GM12864 (cell line): ENCODE measurements around the gene NPTX2.

Experiments used
- DNase-seq: peaks from one replicate; pipeline ENCODE4 v3.0.0-alpha.2; 2011; ENCODE audit warnings: low read depth
- H3K4me3 ChIP-seq: 2 replicates; pipeline ENCODE4 v1.5.1; 2011; ENCODE audit warnings: mild to moderate bottlenecking, low read depth, low read length, control low read depth
- TF ChIP-seq, protein P1 (sequence below): IDR thresholded peaks from 2 replicates; pipeline ENCODE4 v1.5.1; 2011; ENCODE audit warnings: low read depth, mild to moderate bottlenecking, moderate library complexity, low read length, control low read depth, inconsistent platforms; ENCODE audit errors: missing control alignments

Gene NPTX2

DNA sequence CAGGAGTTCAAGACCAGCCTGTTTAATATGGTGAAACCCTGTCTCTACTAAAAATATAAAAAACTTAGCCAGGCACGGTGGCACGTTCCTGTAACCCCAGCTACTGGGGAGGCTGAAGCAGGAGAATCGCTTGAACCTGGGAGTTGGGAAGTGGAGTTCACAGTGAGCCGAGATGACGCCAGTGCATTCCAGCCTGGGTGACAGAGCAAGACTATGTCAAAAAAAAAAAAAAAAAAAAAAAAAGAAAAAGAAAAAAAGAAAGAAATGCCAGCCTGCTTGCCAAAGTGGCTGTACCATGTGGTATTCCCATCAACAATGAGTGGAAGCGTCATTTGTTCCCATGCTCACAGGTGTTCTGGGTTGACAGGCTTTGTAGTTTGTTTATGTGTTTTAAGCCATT lies 43.3 kb upstream of the NPTX2 start:
- TF ChIP-seq, protein P1, sequence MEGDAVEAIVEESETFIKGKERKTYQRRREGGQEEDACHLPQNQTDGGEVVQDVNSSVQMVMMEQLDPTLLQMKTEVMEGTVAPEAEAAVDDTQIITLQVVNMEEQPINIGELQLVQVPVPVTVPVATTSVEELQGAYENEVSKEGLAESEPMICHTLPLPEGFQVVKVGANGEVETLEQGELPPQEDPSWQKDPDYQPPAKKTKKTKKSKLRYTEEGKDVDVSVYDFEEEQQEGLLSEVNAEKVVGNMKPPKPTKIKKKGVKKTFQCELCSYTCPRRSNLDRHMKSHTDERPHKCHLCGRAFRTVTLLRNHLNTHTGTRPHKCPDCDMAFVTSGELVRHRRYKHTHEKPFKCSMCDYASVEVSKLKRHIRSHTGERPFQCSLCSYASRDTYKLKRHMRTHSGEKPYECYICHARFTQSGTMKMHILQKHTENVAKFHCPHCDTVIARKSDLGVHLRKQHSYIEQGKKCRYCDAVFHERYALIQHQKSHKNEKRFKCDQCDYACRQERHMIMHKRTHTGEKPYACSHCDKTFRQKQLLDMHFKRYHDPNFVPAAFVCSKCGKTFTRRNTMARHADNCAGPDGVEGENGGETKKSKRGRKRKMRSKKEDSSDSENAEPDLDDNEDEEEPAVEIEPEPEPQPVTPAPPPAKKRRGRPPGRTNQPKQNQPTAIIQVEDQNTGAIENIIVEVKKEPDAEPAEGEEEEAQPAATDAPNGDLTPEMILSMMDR = no peak
- DNase-seq = no peak
- H3K4me3 ChIP-seq = no peak overlapping the region

DNA sequence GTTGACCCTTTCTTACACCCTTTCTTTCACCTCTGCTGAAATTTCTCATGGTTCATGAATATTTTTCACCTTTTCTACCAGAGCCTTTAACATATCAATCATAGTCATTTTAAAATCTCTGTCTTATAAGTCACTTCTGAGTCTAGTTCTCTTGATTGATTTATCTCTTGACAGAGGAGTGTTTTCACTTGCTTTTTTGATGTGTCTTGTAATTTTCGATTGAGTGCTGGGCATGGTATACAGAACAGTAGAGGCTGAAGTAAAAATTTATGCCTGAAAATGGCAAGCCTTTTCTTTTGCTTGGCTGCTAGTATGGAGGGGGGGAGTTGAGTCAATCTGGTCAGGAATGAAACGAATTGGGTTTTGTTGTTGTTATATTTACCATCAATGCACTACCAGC lies 41.2 kb upstream of the NPTX2 start:
- no peak overlapping the region for H3K4me3 ChIP-seq
- TF ChIP-seq, protein P1 = no peak
- no peak for DNase-seq

DNA sequence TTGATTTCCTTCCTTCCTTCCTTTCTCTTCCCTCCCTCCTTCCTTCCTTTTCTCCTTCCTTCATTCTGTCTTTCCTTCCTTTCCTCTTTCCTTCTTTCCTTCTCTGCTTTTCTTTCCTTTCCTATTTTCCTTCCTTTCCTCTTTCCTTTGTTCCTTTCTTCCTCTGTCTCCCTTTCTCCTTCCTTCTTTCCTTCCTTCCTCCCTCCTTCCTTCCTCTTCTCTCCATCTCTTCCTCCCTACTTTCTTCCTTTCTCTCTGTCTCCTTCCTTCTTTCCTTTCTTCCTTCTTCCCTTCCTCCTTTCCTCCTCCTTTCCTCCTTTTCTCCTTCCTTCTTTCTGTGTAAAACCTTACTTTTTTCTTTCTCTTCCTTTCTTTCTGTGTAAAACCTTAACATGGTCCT lies 32.3 kb upstream of the NPTX2 start:
- TF ChIP-seq, protein P1 = no peak
- H3K4me3 ChIP-seq = no peak overlapping the region
- no peak for DNase-seq

DNA sequence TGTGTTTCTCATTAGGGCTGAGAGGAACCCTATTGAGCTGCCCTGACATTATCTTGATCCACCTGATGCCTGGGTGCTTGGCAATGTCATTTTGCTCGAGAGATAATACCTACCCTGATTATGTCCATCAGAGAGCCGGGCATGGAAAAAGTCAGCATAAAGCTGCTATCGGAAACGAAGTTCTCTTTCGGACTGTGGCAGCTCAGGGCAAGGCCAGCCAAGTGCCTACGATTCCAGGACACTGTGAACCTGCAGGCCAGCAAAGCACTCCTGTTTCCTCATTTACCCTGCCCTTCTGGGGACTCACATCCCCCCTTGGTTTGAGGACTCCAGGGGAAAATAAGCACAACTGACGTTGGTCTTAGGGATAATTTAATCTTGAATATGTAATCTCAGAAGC lies 25.2 kb upstream of the NPTX2 start:
- no peak for DNase-seq
- TF ChIP-seq, protein P1 = no peak
- no peak overlapping the region for H3K4me3 ChIP-seq

DNA sequence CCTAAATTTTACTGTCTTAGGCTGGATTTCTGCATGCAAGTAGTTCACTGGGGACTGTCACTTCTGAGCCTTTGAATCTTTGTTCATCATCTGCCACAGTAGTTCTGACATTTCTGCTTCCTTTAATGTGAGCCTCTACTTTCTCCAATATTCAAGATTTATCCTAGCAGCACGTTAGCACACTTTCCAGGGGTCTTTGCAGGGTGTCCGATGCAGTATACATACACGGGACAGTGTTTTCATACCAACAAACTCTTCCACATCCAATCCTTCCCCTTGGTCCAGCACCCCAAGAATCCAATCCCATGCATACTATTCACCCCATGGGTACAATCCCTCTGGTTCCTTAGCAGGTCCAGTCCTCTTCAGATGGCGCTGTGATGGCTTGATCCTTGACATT lies 22.7 kb upstream of the NPTX2 start:
- TF ChIP-seq, protein P1 = no peak
- no peak overlapping the region for H3K4me3 ChIP-seq
- no peak for DNase-seq

DNA sequence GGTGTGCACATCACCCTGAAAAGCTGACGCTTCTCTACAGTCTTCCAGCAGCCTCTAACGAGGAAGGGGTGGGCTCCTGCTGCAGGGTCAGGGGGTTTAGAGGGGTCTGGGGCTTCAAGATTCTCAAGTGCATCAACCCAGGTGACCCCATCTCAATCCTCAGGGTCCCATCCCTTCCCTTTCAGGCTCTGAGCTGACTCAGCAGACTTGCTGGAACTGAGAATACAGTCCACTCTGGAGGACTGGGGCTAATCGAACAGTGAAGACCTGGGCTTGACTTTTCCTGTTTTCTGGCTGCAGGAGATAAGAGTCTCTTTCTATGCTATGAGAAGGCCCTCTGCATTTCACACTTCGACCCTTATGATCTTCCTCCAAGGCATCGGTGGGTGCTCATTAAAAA lies 22.3 kb upstream of the NPTX2 start:
- no peak for DNase-seq
- no peak overlapping the region for H3K4me3 ChIP-seq
- TF ChIP-seq, protein P1 = no peak

DNA sequence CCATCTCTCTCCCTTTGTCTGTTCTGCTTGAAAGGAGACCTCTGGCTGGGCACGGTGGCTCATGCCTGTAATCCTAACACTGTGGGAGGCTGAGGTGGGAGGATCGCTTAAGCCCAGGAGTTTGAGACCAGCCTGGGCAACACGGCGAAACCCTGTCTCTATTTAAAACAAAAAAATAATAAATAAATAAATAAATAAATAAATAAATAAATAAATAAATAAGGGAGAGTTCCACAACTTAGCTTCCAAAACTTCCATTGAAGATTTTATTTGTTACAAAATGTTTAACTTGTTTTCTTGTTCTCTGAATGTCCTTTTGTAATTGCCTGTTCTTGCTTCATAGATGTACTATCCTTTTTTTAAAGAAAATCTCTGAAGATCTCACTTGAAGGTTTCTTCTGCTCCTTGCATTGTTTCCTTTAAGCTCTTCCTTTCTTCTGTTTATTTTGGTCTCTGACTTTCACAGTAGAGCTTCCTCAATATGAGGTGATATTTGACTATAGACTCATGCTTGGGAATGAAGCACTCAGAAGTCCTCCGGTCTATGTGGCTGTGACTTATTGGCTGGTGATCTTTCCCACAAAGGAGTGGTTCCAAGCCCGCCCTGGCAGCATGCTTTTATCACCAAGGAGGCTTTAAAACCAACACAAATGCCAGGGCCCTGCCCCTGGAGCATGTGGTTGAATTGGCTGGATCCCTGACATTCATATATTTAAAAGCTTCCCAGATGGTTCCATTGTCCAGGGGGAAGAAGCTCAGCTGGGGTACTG lies 18.1 kb upstream of the NPTX2 start:
- DNase-seq = no peak
- TF ChIP-seq, protein P1 = no peak
- no peak overlapping the region for H3K4me3 ChIP-seq
